SK-N-SH (cell line): ENCODE data around the gene OR10G3. TPM values are rescaled to one million over a fixed set of nuclear protein-coding genes. Genes with fewer than 3 reads are reported as not detected.

ENCODE experiments used
- CHD2 ChIP-seq: fragments of 150-350 bp; IDR thresholded peaks from 2 replicates; pipeline ENCODE4 v1.6.1; 2018; ENCODE audit warnings: low read length; ENCODE audit not compliant: partially characterized antibody
- EZH2phosphoT487 ChIP-seq: fragments of 200-600 bp; sonication (generic); IDR thresholded peaks from 2 replicates; pipeline ENCODE4 v1.6.1; 2017; ENCODE audit warnings: low read depth, mixed run types, mild to moderate bottlenecking, antibody characterized with exemption, moderate library complexity, borderline replicate concordance
- FOXJ3 ChIP-seq: sonication (generic); formaldehyde crosslinking; IDR thresholded peaks from 2 replicates; pipeline ENCODE4 v1.5.1; 2020; ENCODE audit warnings: mild to moderate bottlenecking, missing genetic modification reagents
- GATA2 ChIP-seq: sonication (generic); formaldehyde crosslinking; IDR thresholded peaks from 2 replicates; pipeline ENCODE4 v1.5.0; 2020; ENCODE audit warnings: mild to moderate bottlenecking, missing genetic modification reagents
- MXI1 ChIP-seq: IDR thresholded peaks from 2 replicates; pipeline ENCODE4 v1.6.1; 2012; ENCODE audit warnings: mild to moderate bottlenecking, low read depth, low read length, improper control_type of control experiment
- RFX5 ChIP-seq: IDR thresholded peaks from 2 replicates; pipeline ENCODE4 v1.6.1; 2012; ENCODE audit warnings: mild to moderate bottlenecking, improper control_type of control experiment, low read length
- TEAD4 ChIP-seq: IDR thresholded peaks from 2 replicates; pipeline ENCODE4 v1.4.0; 2012; ENCODE audit warnings: mild to moderate bottlenecking, borderline replicate concordance; ENCODE audit not compliant: insufficient read depth
- polyA plus RNA-seq, 3 experiments: library from polyadenylated mRNA; depleted of rRNA; stranded (reverse); fragments of >200 nt; gene quantifications; 2 replicates each; pipeline ENCODE4 v1.2.3, GENCODE V29; 2012
- TF ChIP-seq, protein P1 (sequence below): IDR thresholded peaks from 2 replicates; pipeline ENCODE4 v1.6.1; 2012; ENCODE audit warnings: mild to moderate bottlenecking, low read depth, low read length, moderate library complexity
- TF ChIP-seq, protein P2 (sequence below): IDR thresholded peaks from 2 replicates; pipeline ENCODE4; 2012
- TF ChIP-seq, protein P3 (sequence below): fragments of 200-600 bp; sonication (generic); IDR thresholded peaks from 2 replicates; pipeline ENCODE4 v1.6.1; 2017; ENCODE audit warnings: antibody characterized with exemption, mild to moderate bottlenecking, moderate library complexity
- TF ChIP-seq, protein P4 (sequence below): fragments of 150-350 bp; IDR thresholded peaks from 2 replicates; pipeline ENCODE4 v1.6.1; 2016; ENCODE audit warnings: mild to moderate bottlenecking, low read depth, low read length

The OR10G3 gene
- polyA plus RNA-seq, 1 of the 3 experiments (the other 2 are of a cell fraction), result not detected

DNA sequence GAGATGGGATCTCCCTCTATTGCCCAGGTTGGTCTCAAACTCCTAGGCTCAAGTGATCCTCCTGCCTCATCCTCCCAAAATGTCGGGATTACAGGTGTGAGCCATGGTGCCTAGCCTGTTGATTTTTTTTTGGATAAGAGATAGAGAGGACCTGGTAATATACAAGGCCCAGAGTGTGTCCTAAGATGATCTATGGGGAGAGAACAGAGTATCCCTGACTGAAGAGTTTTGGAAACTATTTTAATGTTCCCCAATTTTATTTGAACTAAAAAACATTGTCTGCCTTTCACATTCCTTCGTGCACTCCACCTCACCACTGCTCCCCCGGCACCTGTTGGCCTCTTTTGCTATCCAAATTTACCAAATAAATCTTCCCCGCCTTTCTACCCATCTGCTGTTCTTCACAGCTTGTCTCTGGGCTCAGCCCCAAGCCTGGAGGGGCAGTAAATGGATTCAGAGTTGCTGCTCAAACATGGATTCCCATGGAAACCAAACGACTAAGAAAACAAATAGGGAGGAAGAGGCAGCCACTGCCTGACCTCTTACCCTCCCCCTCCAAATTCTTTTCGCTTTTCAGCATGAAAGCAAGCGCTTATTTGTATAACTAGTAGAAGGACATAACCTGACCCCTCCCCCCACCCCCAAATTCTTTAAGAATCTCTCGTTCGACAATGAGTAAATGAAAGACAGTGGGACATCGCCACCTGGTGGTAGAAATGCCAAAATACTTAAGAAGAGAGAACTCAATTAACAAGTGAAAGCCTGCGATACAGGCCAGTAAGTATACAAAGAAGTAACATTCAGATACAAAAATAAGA, 22.6 kb downstream of the OR10G3 start (continued):
- TF ChIP-seq, protein P1, sequence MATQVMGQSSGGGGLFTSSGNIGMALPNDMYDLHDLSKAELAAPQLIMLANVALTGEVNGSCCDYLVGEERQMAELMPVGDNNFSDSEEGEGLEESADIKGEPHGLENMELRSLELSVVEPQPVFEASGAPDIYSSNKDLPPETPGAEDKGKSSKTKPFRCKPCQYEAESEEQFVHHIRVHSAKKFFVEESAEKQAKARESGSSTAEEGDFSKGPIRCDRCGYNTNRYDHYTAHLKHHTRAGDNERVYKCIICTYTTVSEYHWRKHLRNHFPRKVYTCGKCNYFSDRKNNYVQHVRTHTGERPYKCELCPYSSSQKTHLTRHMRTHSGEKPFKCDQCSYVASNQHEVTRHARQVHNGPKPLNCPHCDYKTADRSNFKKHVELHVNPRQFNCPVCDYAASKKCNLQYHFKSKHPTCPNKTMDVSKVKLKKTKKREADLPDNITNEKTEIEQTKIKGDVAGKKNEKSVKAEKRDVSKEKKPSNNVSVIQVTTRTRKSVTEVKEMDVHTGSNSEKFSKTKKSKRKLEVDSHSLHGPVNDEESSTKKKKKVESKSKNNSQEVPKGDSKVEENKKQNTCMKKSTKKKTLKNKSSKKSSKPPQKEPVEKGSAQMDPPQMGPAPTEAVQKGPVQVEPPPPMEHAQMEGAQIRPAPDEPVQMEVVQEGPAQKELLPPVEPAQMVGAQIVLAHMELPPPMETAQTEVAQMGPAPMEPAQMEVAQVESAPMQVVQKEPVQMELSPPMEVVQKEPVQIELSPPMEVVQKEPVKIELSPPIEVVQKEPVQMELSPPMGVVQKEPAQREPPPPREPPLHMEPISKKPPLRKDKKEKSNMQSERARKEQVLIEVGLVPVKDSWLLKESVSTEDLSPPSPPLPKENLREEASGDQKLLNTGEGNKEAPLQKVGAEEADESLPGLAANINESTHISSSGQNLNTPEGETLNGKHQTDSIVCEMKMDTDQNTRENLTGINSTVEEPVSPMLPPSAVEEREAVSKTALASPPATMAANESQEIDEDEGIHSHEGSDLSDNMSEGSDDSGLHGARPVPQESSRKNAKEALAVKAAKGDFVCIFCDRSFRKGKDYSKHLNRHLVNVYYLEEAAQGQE, result no peak
- TF ChIP-seq RFX5 (peak; percentile 13; the same call in 1 of the 2 replicates), TEAD4 (peak; percentile 19; the same call in 1 of the 2 replicates), EZH2phosphoT487 (no peak), FOXJ3 (CRISPR knock-in tag) (no peak), CHD2 (no peak), GATA2 (no peak), MXI1 (peak; percentile 39; the same call in 1 of the 2 replicates)
- TF ChIP-seq, protein P2, sequence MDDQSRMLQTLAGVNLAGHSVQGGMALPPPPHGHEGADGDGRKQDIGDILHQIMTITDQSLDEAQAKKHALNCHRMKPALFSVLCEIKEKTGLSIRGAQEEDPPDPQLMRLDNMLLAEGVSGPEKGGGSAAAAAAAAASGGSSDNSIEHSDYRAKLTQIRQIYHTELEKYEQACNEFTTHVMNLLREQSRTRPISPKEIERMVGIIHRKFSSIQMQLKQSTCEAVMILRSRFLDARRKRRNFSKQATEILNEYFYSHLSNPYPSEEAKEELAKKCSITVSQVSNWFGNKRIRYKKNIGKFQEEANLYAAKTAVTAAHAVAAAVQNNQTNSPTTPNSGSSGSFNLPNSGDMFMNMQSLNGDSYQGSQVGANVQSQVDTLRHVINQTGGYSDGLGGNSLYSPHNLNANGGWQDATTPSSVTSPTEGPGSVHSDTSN, result no peak
- TF ChIP-seq, protein P3, sequence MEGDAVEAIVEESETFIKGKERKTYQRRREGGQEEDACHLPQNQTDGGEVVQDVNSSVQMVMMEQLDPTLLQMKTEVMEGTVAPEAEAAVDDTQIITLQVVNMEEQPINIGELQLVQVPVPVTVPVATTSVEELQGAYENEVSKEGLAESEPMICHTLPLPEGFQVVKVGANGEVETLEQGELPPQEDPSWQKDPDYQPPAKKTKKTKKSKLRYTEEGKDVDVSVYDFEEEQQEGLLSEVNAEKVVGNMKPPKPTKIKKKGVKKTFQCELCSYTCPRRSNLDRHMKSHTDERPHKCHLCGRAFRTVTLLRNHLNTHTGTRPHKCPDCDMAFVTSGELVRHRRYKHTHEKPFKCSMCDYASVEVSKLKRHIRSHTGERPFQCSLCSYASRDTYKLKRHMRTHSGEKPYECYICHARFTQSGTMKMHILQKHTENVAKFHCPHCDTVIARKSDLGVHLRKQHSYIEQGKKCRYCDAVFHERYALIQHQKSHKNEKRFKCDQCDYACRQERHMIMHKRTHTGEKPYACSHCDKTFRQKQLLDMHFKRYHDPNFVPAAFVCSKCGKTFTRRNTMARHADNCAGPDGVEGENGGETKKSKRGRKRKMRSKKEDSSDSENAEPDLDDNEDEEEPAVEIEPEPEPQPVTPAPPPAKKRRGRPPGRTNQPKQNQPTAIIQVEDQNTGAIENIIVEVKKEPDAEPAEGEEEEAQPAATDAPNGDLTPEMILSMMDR, result peak; percentile 81
- TF ChIP-seq, protein P4, sequence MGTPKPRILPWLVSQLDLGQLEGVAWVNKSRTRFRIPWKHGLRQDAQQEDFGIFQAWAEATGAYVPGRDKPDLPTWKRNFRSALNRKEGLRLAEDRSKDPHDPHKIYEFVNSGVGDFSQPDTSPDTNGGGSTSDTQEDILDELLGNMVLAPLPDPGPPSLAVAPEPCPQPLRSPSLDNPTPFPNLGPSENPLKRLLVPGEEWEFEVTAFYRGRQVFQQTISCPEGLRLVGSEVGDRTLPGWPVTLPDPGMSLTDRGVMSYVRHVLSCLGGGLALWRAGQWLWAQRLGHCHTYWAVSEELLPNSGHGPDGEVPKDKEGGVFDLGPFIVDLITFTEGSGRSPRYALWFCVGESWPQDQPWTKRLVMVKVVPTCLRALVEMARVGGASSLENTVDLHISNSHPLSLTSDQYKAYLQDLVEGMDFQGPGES, result no peak
